Endothelial cell of umbilical vein (primary cell): Measurements from ENCODE around the gene SLAMF6. TPM values are rescaled to one million over a fixed set of nuclear protein-coding genes. Genes with fewer than 3 reads are reported as not detected.

Source experiments
- BruUV-seq: library from RNA; stranded (reverse); fragments of 400-500 nt; replicated peaks from 2 replicates; lab custom pipeline; 2021; lab: Mats Ljungman, UMichigan
- CTCF ChIA-PET: fragments of 300-600, 350-600 bp; sonication (Branson Sonifier 250); formaldehyde crosslinking; loops from one replicate; lab custom pipeline; 2021; ENCODE audit warnings: antibody characterized with exemption, inconsistent platforms; lab: Charles Lee
- POLR2A ChIA-PET: fragments of 300-600, 350-600 bp; sonication (Branson Sonifier 250); formaldehyde crosslinking; loops from one replicate; lab custom pipeline; 2021; ENCODE audit warnings: antibody characterized with exemption, inconsistent platforms; lab: Charles Lee
- DNase-seq: peaks from one replicate; pipeline ENCODE4 v3.0.0-alpha.2; 2011; ENCODE audit warnings: low read depth, low spot score
- FAIRE-seq: peaks from 2 replicates; lab custom pipeline; 2011; peaks lifted over from hg19 to GRCh38; lab: Jason Lieb, UNC
- H2AFZ ChIP-seq: 2 replicates; pipeline ENCODE4 v1.6.0; 2012; ENCODE audit warnings: low read depth, low read length, control low read depth, inconsistent platforms
- H3K27ac ChIP-seq: 2 replicates; pipeline ENCODE4 v1.5.1; 2011; ENCODE audit warnings: low read depth, mild to moderate bottlenecking, control low read depth, low read length, moderate library complexity; ENCODE audit not compliant: insufficient read depth
- H3K27me3 ChIP-seq, 2 experiments: 2 replicates each; pipeline versions ENCODE4 v1.6.0 to v1.6.1; 2011; ENCODE audit warnings: low read length in 2 of 2, mixed read lengths in 1 of 2; ENCODE audit not compliant: control insufficient read depth in 2 of 2, insufficient read depth in 2 of 2
- H3K36me3 ChIP-seq, 2 experiments: 2 replicates in 1 of 2; 3 replicates in 1 of 2; pipeline ENCODE4 v1.5.1; 2011; ENCODE audit warnings: low read length in 2 of 2, mild to moderate bottlenecking in 1 of 2, moderate library complexity in 1 of 2; ENCODE audit not compliant: control insufficient read depth in 2 of 2, insufficient read depth in 2 of 2; ENCODE audit errors: extremely low read depth in 1 of 2
- H3K4me1 ChIP-seq: 3 replicates; pipeline ENCODE4 v1.5.1; 2011; ENCODE audit warnings: mild to moderate bottlenecking, low read length; ENCODE audit not compliant: control insufficient read depth, insufficient read depth; ENCODE audit errors: extremely low read depth
- H3K4me2 ChIP-seq: 2 replicates; pipeline ENCODE4 v1.6.1; 2011; ENCODE audit warnings: low read length, control low read depth, mixed read lengths; ENCODE audit not compliant: insufficient read depth
- H3K4me3 ChIP-seq, 3 experiments: fragments of 200-600 bp in 1 of 3; sonication (generic), shearing (Covaris generic) in 1 of 3; replicated peaks in 1 of 3; 2 replicates each; pipeline ENCODE4 v1.5.1; 2011 to 2016; ENCODE audit warnings: control low read depth in 3 of 3, low read length in 3 of 3, mild to moderate bottlenecking in 2 of 3, inconsistent platforms in 1 of 3, low read depth in 1 of 3, moderate library complexity in 1 of 3; ENCODE audit not compliant: insufficient read depth in 1 of 3
- H3K79me2 ChIP-seq: 2 replicates; pipeline ENCODE4 v1.6.0; 2012; ENCODE audit warnings: low read length, inconsistent platforms; ENCODE audit not compliant: control insufficient read depth, insufficient read depth
- H3K9ac ChIP-seq: replicated peaks from 2 replicates; pipeline ENCODE3; 2011; ENCODE audit warnings: low read length, control low read depth; ENCODE audit not compliant: insufficient read depth; ENCODE audit errors: extremely low read depth
- H3K9me1 ChIP-seq: replicated peaks from 3 replicates; pipeline ENCODE4 v1.6.0; 2011; ENCODE audit warnings: mild to moderate bottlenecking, low read length; ENCODE audit not compliant: control insufficient read depth, insufficient read depth; ENCODE audit errors: extremely low read depth
- H3K9me3 ChIP-seq: replicated peaks from 2 replicates; pipeline ENCODE4 v1.5.1; 2012; ENCODE audit warnings: low read length, inconsistent platforms; ENCODE audit not compliant: control insufficient read depth, insufficient read depth
- H4K20me1 ChIP-seq: replicated peaks from 2 replicates; pipeline ENCODE3; 2011; ENCODE audit warnings: mild to moderate bottlenecking, low read length; ENCODE audit not compliant: control insufficient read depth, insufficient read depth; ENCODE audit errors: extremely low read depth
- CTCF ChIP-seq, 2 donors: IDR thresholded peaks; 1 replicate in 1 of 2; 2 replicates in 1 of 2; pipeline ENCODE4 v1.5.1; 2011; ENCODE audit warnings: low read length in 2 of 2, mild to moderate bottlenecking in 2 of 2, moderate library complexity in 2 of 2, control low read depth in 1 of 2, inconsistent platforms in 1 of 2, low read depth in 1 of 2; ENCODE audit not compliant: insufficient read depth in 1 of 2; ENCODE audit errors: extremely low read depth in 1 of 2
- EZH2 ChIP-seq: IDR thresholded peaks from 2 replicates; pipeline ENCODE4 v1.6.1; 2012; ENCODE audit warnings: borderline replicate concordance, low read depth, mild to moderate bottlenecking, moderate library complexity, low read length, inconsistent platforms; ENCODE audit not compliant: severe bottlenecking
- FOS ChIP-seq: IDR thresholded peaks from 2 replicates; pipeline ENCODE4 v1.6.1; 2011; ENCODE audit warnings: mild to moderate bottlenecking, low read length, moderate library complexity, borderline replicate concordance; ENCODE audit not compliant: insufficient read depth
- JUN ChIP-seq: IDR thresholded peaks from 2 replicates; pipeline ENCODE4 v1.6.1; 2011; ENCODE audit warnings: borderline replicate concordance, low read depth; ENCODE audit not compliant: insufficient read length, insufficient read depth
- MAX ChIP-seq: IDR thresholded peaks from 2 replicates; pipeline ENCODE4 v1.6.1; 2011; ENCODE audit not compliant: insufficient read depth, insufficient read length
- MYC ChIP-seq: IDR thresholded peaks from one replicate; pipeline ENCODE4 v1.6.1; 2011; ENCODE audit warnings: mild to moderate bottlenecking, low read depth, low read length
- POLR2A ChIP-seq: IDR thresholded peaks from 2 replicates; pipeline ENCODE4 v1.6.1; 2012; ENCODE audit warnings: low read depth, mild to moderate bottlenecking, control low read depth, low read length
- POLR2AphosphoS5 ChIP-seq: IDR thresholded peaks from 2 replicates; pipeline ENCODE4 v1.6.1; 2012; ENCODE audit warnings: low read depth, mild to moderate bottlenecking, control low read depth, low read length, moderate library complexity; ENCODE audit not compliant: insufficient read depth
- dilution Hi-C: fragments of 300-500 bp; cut with MboI; formaldehyde crosslinking; loops from one replicate; pipeline ENCODE4 v1.15.0; 2019; ENCODE audit warnings: low sequenced_read_pairs; ENCODE audit not compliant: extremely low pct_ligation_motif_present
- intact Hi-C: fragments of 100-400 bp; cut with micrococcal nuclease; formaldehyde crosslinking; loops from one replicate; pipeline ENCODE4 v1.10.0; 2022
- polyA plus RNA-seq, 4 experiments: library from polyadenylated mRNA; depleted of rRNA in 3 of 4; stranded (reverse) in 3 of 4; unstranded in 1 of 4; fragments of >200 nt; gene quantifications; 2 replicates each; pipeline versions ENCODE4 v1.2.1 to v1.2.3, GENCODE V29; 2011 to 2012; ENCODE audit warnings: missing spikeins in 1 of 4
- total RNA-seq: library from RNA; stranded (reverse); gene quantifications from 2 replicates; pipeline ENCODE4 v1.2.3, GENCODE V29; 2021

SLAMF6 gene
- total and polyA plus RNA-seq, 2 donors (not counting 3 experiments of a cell fraction or from before 2014, with no cell fraction given), result not detected

GRCh38 chr1:160491981-160492380, 31.1 kb downstream of the SLAMF6 start:
- dilution Hi-C loops, result no loop called here
- no peak overlapping the region for H3K4me2 ChIP-seq
- no peak for FAIRE-seq
- DNase-seq, result no peak
- TF ChIP-seq FOS (no peak), CTCF (IDR thresholded peaks at IDR 0.05; ENCODE audit: extremely low read depth in 1 of 2, insufficient read depth in 1 of 2, low read depth in 1 of 2, low read length in 2 of 2) (no peak), JUN (no peak), MYC (no peak), POLR2AphosphoS5 (no peak)
- H3K79me2 ChIP-seq, result no peaks in the 10 kb centered on the region
- H3K27ac ChIP-seq, result no peak overlapping the region
- no peaks in the 10 kb centered on the region for H3K9me3 ChIP-seq
- no TSS peak for BruUV-seq
- H3K27me3 ChIP-seq, result no peaks in the 10 kb centered on the region
- POLR2A ChIA-PET, result no interaction called here
- no peak overlapping the region for H3K4me3 ChIP-seq
- H3K36me3 ChIP-seq, result no peaks in the 10 kb centered on the region
- H3K9ac ChIP-seq, result no peak overlapping the region
- intact Hi-C loops, result no loop called here
- no peaks in the 10 kb centered on the region for H3K4me1 ChIP-seq
- no peaks in the 10 kb centered on the region for H3K9me1 ChIP-seq
- CTCF ChIA-PET, result no interaction called here
- no peak overlapping the region for H2AFZ ChIP-seq
- H4K20me1 ChIP-seq, result no peaks in the 10 kb centered on the region

- ChIA-PET POLR2A (no interaction called here), CTCF (no interaction called here)
- no peak for DNase-seq
- intact Hi-C loops (no loop called here), dilution Hi-C loops (no loop called here)
- Histone ChIP-seq H2AFZ (no peak overlapping the region), H3K36me3 (no peaks in the 10 kb centered on the region), H3K4me2 (no peak overlapping the region), H3K9me1 (no peaks in the 10 kb centered on the region), H3K27me3 (no peaks in the 10 kb centered on the region), H3K9ac (no peak overlapping the region), H3K9me3 (no peaks in the 10 kb centered on the region), H4K20me1 (no peaks in the 10 kb centered on the region), H3K4me3 (no peak overlapping the region), H3K79me2 (no peaks in the 10 kb centered on the region), H3K27ac (no peak overlapping the region), H3K4me1 (no peaks in the 10 kb centered on the region)
- TF ChIP-seq MAX, result no peak
- no peak for TF ChIP-seq MYC
- no peak for TF ChIP-seq CTCF (IDR thresholded peaks at IDR 0.05; ENCODE audit: extremely low read depth in 1 of 2, insufficient read depth in 1 of 2, low read depth in 1 of 2, low read length in 2 of 2)
- no peak for TF ChIP-seq FOS
- TF ChIP-seq JUN, result no peak
- TF ChIP-seq EZH2, result no peak
- no peak for TF ChIP-seq POLR2A
- no peak for TF ChIP-seq POLR2AphosphoS5
- BruUV-seq, result no TSS peak
- FAIRE-seq, result no peak
Observed at GRCh38 chr1:160491017-160491416, 32.0 kb downstream of the SLAMF6 start.
